ENCODE results near the gene CTSF. TPM values are rescaled to one million over a fixed set of nuclear protein-coding genes. Genes with fewer than 3 reads are reported as not detected.

CTSF gene
- total and polyA plus RNA-seq, 2 of the 8 experiments (the other 6 are each of a cell fraction or from before 2014, with no cell fraction given): 0.58 to 2.3 TPM

GRCh38 chr11:66529655-66530054 is 38.8 kb downstream of the CTSF start (continued):
- no peak for TF ChIP-seq CHD7 (IDR thresholded peaks at IDR 0.05; ENCODE audit: insufficient replicate concordance, low read length)
- TF ChIP-seq MAX (IDR thresholded peaks at IDR 0.05): no peak
- TF ChIP-seq TCF12 (IDR thresholded peaks at IDR 0.05; ENCODE audit: low read depth, low read length): no peak

Measured in H1 (cell line).